Stimulated activated CD4-positive, alpha-beta T cell treated with anti-CD3 and anti-CD28 coated beads, TNF-alpha, amount 100 ng/mL, for 1 hour (primary cell): ENCODE measurements around the gene ULK4.
"Not testable (repeated sequence)": the region's sequence is repeated elsewhere in the genome, so short reads cannot be mapped to it uniquely, and the experiment has no call there.

Source experiments
- DNase-seq, 3 donors: peaks; one replicate each; pipeline ENCODE4 v3.0.0-alpha.2; 2020; ENCODE audit warnings: low read depth in 3 of 3, low spot score in 1 of 3

ULK4 gene

DNA sequence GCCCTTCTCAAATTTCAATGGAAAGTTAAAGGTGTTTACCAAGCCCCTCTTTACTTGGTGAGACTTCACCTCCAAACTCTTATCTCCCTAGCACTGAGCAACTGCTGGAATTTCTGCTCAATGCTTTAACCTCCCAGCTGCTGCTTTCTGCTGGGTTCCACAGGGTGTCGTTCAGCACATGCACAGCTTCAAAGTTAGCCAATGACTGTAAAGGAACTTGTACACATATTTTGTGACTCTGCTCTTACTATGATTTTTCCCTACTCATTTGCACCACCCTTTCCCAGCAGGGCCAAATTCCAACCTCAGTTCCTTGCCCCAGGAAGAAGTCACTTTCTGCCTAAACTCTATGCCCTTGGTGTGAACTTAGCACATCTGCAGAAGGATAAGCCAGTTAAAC is 89.7 kb downstream of the ULK4 start:
- no peak for DNase-seq

GRCh38 chr3:41867533-41867932 is 94.4 kb downstream of the ULK4 start:
- no peak for DNase-seq

DNA sequence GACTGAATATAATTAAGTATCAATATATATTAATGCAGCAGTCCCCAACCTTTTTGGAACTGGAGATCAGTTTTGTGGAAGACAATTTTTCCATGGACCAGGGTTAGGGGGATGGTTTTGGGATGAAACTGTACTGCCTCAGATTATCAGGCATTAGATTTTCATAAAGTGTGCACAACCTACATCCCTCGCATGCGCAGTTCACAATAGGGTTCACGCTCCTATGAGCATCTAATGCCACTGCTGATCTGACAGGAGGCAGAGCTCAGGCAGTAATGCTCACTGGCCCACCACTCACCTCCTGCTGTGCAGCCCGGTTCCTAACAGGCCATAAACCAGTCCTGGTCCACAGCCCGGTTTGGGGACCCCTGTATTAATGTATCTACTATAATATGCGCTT is 95.6 kb downstream of the ULK4 start:
- DNase-seq, result no peak

GRCh38 chr3:41863024-41863423 is 98.9 kb downstream of the ULK4 start:
- DNase-seq, result no peak

GRCh38 chr3:41860489-41860888 is 101.4 kb downstream of the ULK4 start:
- DNase-seq, result not testable (repeated sequence)

DNA sequence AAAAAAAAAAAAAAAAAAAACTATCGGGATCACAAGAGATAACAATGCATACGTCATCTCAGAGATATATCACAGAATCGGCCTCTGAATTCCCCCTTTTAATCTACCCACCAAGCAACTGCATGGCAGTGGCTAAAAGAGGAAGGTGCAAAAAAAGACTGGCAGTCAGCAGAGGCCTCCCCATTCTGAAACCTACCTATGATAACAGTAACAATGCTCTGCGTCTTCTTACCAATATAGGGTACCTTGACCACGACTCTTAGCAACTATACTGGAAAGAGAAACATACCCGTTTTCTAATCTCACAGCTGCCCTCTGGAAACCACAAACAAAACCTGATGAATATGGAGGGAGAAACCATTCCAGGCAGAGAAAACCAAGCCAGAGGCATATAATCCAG is 106.9 kb downstream of the ULK4 start:
- DNase-seq, result no peak

DNA sequence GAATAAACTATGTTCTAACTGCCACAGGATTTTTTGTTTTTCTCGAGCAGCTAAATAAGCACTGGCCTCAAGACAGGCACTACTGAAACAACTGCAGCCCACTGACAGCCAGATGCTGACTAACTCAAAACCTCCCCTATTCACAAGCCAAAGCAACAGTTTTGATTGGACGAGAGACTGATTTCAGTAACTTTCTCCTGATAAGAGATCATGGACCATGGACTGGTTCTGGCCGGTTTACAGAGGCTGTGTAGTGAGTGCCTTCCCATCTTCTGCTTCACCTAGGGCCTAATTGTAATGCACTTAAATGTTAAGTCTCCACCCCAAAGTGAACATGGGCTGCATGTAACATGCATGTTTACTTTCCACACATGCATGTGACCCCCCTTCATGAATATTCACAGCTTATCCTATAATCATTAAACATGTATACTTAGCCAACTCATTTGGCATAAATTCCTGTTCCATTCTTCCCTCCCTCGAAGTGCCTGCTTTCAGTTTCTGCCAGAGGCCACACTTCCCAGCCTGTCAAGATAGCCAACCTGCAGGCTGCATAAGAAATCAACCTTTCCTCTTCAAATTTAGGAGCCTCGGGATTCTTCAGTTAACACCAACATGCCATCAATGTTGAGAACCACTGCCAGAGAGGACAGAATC is 108.2 kb downstream of the ULK4 start:
- DNase-seq, result no peak

DNA sequence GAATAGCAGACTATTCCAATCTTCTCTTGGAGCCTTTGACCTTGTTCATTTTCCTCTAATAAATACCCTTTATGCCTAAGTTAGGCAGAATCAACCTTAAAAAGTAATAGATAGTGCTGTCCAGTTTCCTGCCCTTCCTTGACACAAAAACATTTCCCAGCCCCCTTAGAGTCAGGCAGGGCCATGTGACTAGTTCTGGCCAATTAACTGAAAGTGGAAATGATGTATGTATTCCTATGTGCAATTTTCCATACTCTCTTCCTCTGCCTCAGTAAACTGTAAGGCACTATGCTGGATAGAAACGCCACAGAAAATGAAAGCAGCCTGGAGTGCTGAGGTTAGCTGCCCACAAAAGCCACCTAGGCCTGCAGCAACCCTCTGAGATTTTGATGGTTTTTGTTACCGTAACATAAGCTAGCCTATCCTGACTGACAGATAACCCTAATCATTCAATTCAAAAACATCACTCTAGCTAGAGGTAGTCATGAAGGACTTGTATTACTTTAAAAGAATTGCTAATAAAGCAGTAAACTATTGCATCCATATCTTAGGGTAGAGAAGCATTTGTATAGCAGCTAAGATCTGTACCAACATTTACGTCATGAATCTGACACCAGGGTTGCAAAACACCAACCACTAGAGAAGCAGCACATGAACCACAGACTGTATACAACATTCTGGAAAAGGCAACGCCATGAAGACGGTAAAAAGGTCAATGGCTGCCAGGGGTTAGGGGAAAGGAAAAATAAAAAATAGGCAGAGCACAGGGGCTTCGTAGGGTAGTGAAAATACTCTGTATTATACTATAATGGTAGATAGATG is 112.9 kb downstream of the ULK4 start:
- DNase-seq, result no peak

DNA sequence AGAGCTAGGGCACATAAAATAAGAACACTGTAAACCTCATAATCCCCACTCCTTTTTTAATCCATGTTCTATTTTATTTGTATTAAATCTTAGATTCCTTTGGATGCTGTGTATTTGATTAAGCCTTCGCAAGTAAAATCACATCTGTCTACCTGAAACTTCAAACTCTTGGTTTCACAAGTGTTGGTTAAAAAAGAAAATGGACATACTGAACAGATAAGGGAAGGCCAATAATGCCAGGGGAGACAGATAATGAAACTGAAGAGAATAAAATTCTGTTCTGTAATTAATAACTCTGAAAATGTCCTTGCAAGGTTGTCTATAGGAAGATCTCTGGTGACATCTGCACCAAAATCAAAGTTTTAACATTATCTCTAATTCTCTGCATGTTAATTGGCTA is 114.2 kb downstream of the ULK4 start:
- no peak for DNase-seq

DNA sequence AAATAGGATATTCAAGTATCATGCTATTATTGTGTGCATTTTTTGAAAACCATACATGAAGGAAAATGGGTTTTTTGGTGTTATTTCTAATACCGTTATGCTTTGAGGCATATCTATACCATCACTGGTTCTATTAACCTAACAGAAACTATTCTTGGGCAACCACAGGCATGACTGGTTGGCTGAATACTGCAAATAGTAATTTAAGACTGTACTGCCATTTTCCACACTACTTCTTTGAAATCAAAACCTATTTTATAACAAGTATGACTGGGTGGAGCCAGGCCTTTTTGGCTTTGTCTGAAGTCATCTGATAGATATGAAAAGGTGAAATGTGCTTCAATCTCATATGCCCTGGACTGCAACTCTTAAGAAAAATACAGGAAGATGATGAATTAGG is 115.1 kb downstream of the ULK4 start:
- DNase-seq, result no peak

- DNase-seq, result no peak
Measured at GRCh38 chr3:41845826-41846225, 116.1 kb downstream of the ULK4 start.

DNA sequence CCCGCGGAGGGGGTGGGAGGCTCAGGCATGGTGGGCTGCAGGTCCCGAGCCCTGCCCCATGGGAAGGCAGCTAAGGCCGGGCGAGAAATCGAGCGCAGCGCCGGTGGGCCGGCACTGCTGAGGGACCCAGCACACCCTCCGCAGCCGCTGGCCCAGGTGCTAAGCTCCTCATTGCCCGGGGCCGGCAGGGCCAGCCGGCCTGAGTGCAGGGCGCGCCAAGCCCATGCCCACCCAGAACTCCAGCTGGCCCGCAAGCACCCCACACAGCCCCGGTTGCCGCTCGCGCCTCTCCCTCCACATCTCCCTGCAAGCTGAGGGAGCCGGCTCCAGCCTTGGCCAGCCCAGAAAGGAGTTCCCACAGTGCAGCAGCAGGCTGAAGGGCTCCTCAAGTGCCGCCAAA is 117.6 kb downstream of the ULK4 start:
- DNase-seq, result not testable (repeated sequence)

- not testable (repeated sequence) for DNase-seq
Measured at GRCh38 chr3:41840936-41841668, 120.8 kb downstream of the ULK4 start.

DNA sequence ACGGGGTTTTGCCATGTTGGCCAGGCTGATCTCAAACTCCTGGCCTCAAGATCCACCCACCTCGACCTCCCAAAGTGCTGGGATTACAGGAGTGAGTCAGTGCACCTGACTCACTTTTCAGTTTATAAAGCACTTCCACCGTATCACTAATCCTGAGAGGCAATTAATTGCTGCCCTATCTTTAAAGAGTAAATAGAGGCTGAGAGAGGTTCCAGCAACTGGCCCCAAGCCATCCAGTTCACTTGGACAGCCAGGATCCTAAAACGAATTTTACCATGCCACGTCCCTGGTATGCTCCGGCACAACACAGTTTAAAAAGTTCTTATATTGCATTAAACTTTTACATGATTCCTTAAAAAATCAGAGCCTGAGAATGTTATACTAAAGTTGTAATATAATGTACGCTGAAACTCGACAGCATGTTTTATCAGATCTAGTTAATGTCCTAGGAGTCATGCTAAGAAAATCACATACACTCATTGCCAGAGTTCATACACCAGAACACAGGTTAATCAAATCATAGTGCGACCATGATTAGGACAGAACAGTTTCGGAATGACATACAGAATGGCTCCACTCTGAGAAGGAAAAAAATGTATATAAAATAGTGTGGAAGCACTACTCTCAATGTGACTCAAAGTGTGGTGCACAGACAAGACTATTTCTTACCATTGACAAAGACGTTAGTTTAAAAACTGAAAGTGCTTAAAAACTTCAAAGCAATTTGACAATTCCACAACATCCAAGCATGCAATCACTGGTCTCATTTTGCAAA is 125.4 kb downstream of the ULK4 start:
- DNase-seq, result no peak

GRCh38 chr3:41833628-41834027 is 128.3 kb downstream of the ULK4 start:
- DNase-seq, result no peak

DNA sequence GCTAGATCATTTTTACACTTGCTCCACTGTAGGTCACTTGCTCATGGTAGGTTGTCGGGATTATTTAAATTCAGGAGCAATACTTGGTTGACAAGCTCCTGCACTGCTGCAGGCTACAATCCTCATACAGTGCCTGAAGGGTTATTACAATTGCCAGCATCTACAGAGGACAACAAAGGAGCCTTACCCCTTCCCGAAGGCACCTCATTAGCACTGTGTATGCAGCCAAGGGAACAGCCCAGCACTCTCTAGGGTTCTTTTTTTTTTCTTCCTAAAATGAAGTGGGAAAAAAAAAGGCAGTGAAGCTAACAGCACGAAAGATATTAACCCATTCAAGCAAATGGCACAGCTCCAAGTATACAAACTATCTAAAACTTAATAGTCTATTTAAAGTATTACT is 142.7 kb downstream of the ULK4 start:
- no peak for DNase-seq

- no peak for DNase-seq
Measured at GRCh38 chr3:41808618-41809017, 153.3 kb downstream of the ULK4 start.

- no peak for DNase-seq
Measured at GRCh38 chr3:41808152-41808551, 153.8 kb downstream of the ULK4 start.

GRCh38 chr3:41794748-41795589 is 166.9 kb downstream of the ULK4 start:
- DNase-seq, result no peak

DNA sequence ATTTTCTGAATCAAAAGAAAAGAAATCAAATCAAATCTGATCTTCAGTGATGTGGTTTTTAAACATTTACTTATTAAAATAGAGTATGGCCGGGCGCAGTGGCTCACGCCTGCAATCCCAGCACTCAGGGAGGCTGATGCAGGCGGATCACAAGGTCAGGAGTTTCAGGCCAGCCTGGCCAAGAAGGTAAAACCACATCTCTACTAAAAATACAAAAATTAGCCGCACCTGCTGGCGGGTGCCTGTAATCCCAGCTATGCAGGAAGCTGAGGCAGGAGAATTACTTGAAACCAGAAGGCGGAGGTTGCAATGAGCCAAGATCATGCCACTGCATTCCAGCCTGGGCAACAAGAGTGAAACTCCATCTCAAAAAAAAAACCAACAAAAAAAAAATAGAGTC is 169.1 kb downstream of the ULK4 start:
- DNase-seq, result no peak
